DND-41 (cell line): Measurements from ENCODE around the gene SESTD1.

Source experiments
- EZH2 ChIP-seq: IDR thresholded peaks from 3 replicates; pipeline ENCODE4 v1.6.1; 2012; ENCODE audit warnings: borderline replicate concordance, low read depth, mild to moderate bottlenecking, moderate library complexity, low read length, inconsistent platforms; ENCODE audit not compliant: severe bottlenecking
- TF ChIP-seq, protein P1 (sequence below): IDR thresholded peaks from 2 replicates; pipeline ENCODE4 v1.5.1; 2012; ENCODE audit warnings: borderline replicate concordance, low read length, moderate library complexity, mild to moderate bottlenecking; ENCODE audit not compliant: poor library complexity, severe bottlenecking; ENCODE audit errors: extremely low read depth

DNA sequence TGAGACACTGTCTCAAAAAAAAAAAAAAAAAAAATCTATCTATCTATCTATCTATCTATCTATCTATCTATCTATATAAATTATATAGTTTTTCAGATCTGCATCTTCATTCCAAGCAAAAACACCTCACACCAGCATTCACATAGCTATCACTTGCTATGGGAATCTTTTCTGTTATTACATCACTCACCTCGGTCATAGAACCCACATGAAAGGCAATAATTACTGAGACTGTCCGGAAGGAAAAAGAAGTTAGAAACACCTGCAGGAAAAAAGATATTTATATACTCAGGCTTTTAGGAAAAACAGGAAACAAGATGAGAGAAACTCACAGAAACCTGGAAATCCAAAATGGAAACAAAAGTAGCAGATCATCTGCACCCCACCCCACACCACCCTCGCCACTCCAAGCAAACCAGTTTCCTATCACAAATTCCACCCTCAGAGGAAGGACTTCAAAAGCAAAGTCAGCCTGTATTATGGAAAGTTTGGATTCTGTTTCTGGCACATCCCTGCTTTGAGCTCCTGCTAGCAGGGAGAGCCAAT lies 192.7 kb downstream of the SESTD1 start:
- TF ChIP-seq EZH2, result no peak
- TF ChIP-seq, protein P1, sequence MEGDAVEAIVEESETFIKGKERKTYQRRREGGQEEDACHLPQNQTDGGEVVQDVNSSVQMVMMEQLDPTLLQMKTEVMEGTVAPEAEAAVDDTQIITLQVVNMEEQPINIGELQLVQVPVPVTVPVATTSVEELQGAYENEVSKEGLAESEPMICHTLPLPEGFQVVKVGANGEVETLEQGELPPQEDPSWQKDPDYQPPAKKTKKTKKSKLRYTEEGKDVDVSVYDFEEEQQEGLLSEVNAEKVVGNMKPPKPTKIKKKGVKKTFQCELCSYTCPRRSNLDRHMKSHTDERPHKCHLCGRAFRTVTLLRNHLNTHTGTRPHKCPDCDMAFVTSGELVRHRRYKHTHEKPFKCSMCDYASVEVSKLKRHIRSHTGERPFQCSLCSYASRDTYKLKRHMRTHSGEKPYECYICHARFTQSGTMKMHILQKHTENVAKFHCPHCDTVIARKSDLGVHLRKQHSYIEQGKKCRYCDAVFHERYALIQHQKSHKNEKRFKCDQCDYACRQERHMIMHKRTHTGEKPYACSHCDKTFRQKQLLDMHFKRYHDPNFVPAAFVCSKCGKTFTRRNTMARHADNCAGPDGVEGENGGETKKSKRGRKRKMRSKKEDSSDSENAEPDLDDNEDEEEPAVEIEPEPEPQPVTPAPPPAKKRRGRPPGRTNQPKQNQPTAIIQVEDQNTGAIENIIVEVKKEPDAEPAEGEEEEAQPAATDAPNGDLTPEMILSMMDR, result no peak
